ENCODE results near the gene ZYG11B. TPM values are rescaled to one million over a fixed set of nuclear protein-coding genes. Genes with fewer than 3 reads are reported as not detected.

Gene ZYG11B
- total and polyA plus RNA-seq, 2 donors (not counting 1 experiment from before 2014, with no cell fraction given): 3.6 to 22.3 TPM

DNA sequence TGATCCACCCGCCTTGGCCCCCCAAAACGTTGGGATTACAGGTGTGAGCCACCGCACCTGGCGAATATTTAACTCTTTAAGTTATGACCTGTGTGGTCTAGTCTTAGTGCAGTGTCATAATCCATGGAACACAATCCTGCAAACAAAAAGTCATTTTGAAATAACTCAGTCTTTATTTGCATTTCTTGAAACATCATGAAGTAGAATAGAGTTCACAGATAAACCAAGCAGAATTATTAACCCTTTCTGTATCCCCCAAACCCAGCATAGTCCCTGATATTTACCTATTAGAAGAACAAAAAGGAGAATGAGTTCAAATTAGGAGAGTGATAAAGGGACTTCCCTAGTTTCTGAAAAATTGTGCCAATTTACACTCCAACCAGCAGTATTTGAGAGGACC is 19.9 kb downstream of the ZYG11B start:
- Mint-ChIP-seq H3K4me3 (no peak overlapping the region), H3K27me3 (no peaks in the 10 kb centered on the region), H3K9me3 (ENCODE audit: insufficient read depth) (no peaks in the 10 kb centered on the region), H3K4me1 (peaks cover 10% of the 10 kb centered on the region), H3K27ac (no peak overlapping the region)
- Histone ChIP-seq H3K36me3 (replicated peaks in 1 of 2; ENCODE audit: control extremely low read depth in 1 of 2, control insufficient read depth in 1 of 2, extremely low read depth in 1 of 2, insufficient read depth in 2 of 2, low read length in 1 of 2) (no peaks in the 10 kb centered on the region), H3K79me2 (ENCODE audit: control insufficient read depth, insufficient read depth, low read length) (peaks cover 34% of the 10 kb centered on the region), H3K27ac (ENCODE audit: low read length in 2 of 2) (no peak overlapping the region), H3K9ac (ENCODE audit: low read length) (no peak overlapping the region), H4K20me1 (ENCODE audit: control insufficient read depth, insufficient read depth, low read length, poor library complexity, severe bottlenecking) (no peaks in the 10 kb centered on the region), H3K9me3 (ENCODE audit: control extremely low read depth in 1 of 3, control insufficient read depth in 2 of 3, insufficient read depth in 1 of 3, low read length in 2 of 3) (peaks cover 0 to 6% (median 0%) of the 10 kb centered on the region in 3 donors), H3K4me2 (replicated peaks; ENCODE audit: low read depth, low read length, poor library complexity, severe bottlenecking) (no peak overlapping the region), H3K4me1 (ENCODE audit: control insufficient read depth in 2 of 2, insufficient read depth in 2 of 2, low read length in 2 of 2) (no peaks in the 10 kb centered on the region), H2AFZ (ENCODE audit: insufficient read depth, low read depth, low read length, poor library complexity, severe bottlenecking) (no peak overlapping the region), H3K27me3 (replicated peaks in 1 of 4; ENCODE audit: control extremely low read depth in 1 of 4, control insufficient read depth in 3 of 4, insufficient read depth in 4 of 4, low read length in 3 of 4) (no peaks in the 10 kb centered on the region), H3K4me3 (ENCODE audit: control extremely low read depth in 1 of 5, extremely low read depth in 1 of 5, insufficient read depth in 1 of 5, low read depth in 2 of 5, low read length in 4 of 5) (no peak overlapping the region)
- intact Hi-C loops (cut with micrococcal nuclease): no loop called here
- DNase-seq (no peak), ATAC-seq (ENCODE audit: low read depth) (no peak)
- ChIA-PET CTCF (interaction anchor here (0.7 kb wide), 1 partner anchor 27 kb away, joined by 3 read pairs; no protein-coding TSS in a partner anchor), POLR2A (no interaction called here)
- WGBS (ENCODE audit: insufficient coverage): 93% methylated on average over 4 of the region's 4 CpGs
- TF ChIP-seq CTCF (IDR thresholded peaks at IDR 0.05): no peak
- TF ChIP-seq EZH2 (IDR thresholded peaks at IDR 0.05; ENCODE audit: borderline replicate concordance, insufficient read depth, low read depth, low read length, poor library complexity, severe bottlenecking): no peak

DNA sequence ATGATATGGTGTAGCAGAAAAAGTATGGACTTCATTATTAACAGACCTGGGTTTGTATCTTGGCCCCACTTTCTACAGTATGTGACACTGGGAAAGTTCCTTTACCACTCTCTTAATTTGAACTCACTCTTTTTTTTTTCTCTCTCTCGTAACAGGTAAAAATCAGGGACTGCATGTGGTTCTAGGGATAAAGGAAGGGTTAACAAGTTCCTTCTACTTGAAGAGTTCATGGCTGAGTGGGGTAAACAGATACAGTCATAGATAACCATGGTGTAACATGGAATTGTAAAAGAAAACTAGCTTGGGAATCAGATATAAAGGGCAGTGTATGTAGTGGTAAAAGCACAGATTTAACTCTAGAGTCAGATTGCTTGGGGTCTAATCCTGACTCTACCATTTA is 21.2 kb downstream of the ZYG11B start:
- peaks cover 0 to 3% (median 0%) of the 10 kb centered on the region in 3 donors for H3K9me3 ChIP-seq (ENCODE audit: control extremely low read depth in 1 of 3, control insufficient read depth in 2 of 3, insufficient read depth in 1 of 3, low read length in 2 of 3)
- WGBS (ENCODE audit: insufficient coverage): no CpG with 5 or more reads among the region's 1 CpG
- H3K36me3 ChIP-seq (replicated peaks in 1 of 2; ENCODE audit: control extremely low read depth in 1 of 2, control insufficient read depth in 1 of 2, extremely low read depth in 1 of 2, insufficient read depth in 2 of 2, low read length in 1 of 2): no peaks in the 10 kb centered on the region
- H3K27me3 ChIP-seq (replicated peaks in 1 of 4; ENCODE audit: control extremely low read depth in 1 of 4, control insufficient read depth in 3 of 4, insufficient read depth in 4 of 4, low read length in 3 of 4): no peaks in the 10 kb centered on the region
- Mint-ChIP-seq H3K4me1 (peaks cover 12% of the 10 kb centered on the region), H3K9me3 (ENCODE audit: insufficient read depth) (no peaks in the 10 kb centered on the region), H3K4me3 (no peak overlapping the region), H3K27me3 (no peaks in the 10 kb centered on the region), H3K27ac (no peak overlapping the region)
- CTCF ChIA-PET: interaction anchor here (1.4 to 1.7 kb wide), 2 partner anchors 46 to 48 kb away, joined by 3 to 9 read pairs; no protein-coding TSS in a partner anchor
- H3K79me2 ChIP-seq (ENCODE audit: control insufficient read depth, insufficient read depth, low read length): peaks cover 26% of the 10 kb centered on the region
- no peaks in the 10 kb centered on the region for H3K4me1 ChIP-seq (ENCODE audit: control insufficient read depth in 2 of 2, insufficient read depth in 2 of 2, low read length in 2 of 2)
- no peak overlapping the region for H3K27ac ChIP-seq (ENCODE audit: low read length in 2 of 2)
- TF ChIP-seq EZH2 (IDR thresholded peaks at IDR 0.05; ENCODE audit: borderline replicate concordance, insufficient read depth, low read depth, low read length, poor library complexity, severe bottlenecking) (no peak), CTCF (IDR thresholded peaks at IDR 0.05) (no peak)
- intact Hi-C loops (cut with micrococcal nuclease): no loop called here
- no peak for ATAC-seq (ENCODE audit: low read depth)
- H2AFZ ChIP-seq (ENCODE audit: insufficient read depth, low read depth, low read length, poor library complexity, severe bottlenecking): no peak overlapping the region
- peaks cover 11% of the 10 kb centered on the region for H4K20me1 ChIP-seq (ENCODE audit: control insufficient read depth, insufficient read depth, low read length, poor library complexity, severe bottlenecking)
- no peak overlapping the region for H3K4me3 ChIP-seq (ENCODE audit: control extremely low read depth in 1 of 5, extremely low read depth in 1 of 5, insufficient read depth in 1 of 5, low read depth in 2 of 5, low read length in 4 of 5)
- no peak overlapping the region for H3K4me2 ChIP-seq (replicated peaks; ENCODE audit: low read depth, low read length, poor library complexity, severe bottlenecking)
- POLR2A ChIA-PET: no interaction called here
- DNase-seq: no peak
- H3K9ac ChIP-seq (ENCODE audit: low read length): no peak overlapping the region
